Tibial artery (tissue), 4 donors: ENCODE measurements around the gene CHEK2.

Source experiments
- DNase-seq, 2 donors: peaks; one replicate each; pipeline ENCODE4 v3.0.0-alpha.2; 2019
- H3K27ac ChIP-seq, 2 donors: fragments of 200-600 bp; sonication (generic) in 1 of 2; 1 replicate in 1 of 2; 2 replicates in 1 of 2; pipeline ENCODE4 v1.5.1; 2018 to 2019; ENCODE audit warnings: mild to moderate bottlenecking in 1 of 2
- H3K27me3 ChIP-seq, 2 donors: fragments of 200-600 bp; sonication (generic) in 1 of 2; one replicate each; pipeline versions ENCODE4 v1.5.1 to v1.6.0; 2016 to 2019
- H3K36me3 ChIP-seq, 3 donors: fragments of 200-600 bp; sonication (generic) in 2 of 3; one replicate each; pipeline ENCODE4 v1.5.1; 2016 to 2019; ENCODE audit warnings: mild to moderate bottlenecking in 2 of 3
- H3K4me1 ChIP-seq, 4 donors: fragments of 200-600 bp; sonication (generic) in 2 of 4; 1 replicate in 3 of 4; 2 replicates in 1 of 4; pipeline ENCODE4 v1.5.1; 2016 to 2019
- H3K4me3 ChIP-seq, 2 donors: fragments of 200-600 bp; sonication (generic) in 1 of 2; 1 replicate in 1 of 2; 2 replicates in 1 of 2; pipeline ENCODE4 v1.5.1; 2018 to 2019; ENCODE audit warnings: mild to moderate bottlenecking in 2 of 2
- H3K9me3 ChIP-seq, 3 donors: fragments of 200-600 bp; sonication (generic) in 1 of 3; one replicate each; pipeline ENCODE4 v1.5.1; 2016 to 2019
- CTCF ChIP-seq, 2 experiments: fragments of 200-600 bp in 1 of 2; fragments of 450-650 bp in 1 of 2; IDR thresholded peaks; one replicate each; pipeline ENCODE4 v1.5.1; 2017 to 2019; ENCODE audit warnings: antibody characterized with exemption in 2 of 2, mild to moderate bottlenecking in 1 of 2, moderate library complexity in 1 of 2
- intact Hi-C: fragments of 100-400 bp; cut with DNase I; formaldehyde crosslinking; loops from one replicate; pipeline ENCODE4 v1.15.0; 2023; ENCODE audit warnings: low total_unique reads

Gene CHEK2

GRCh38 chr22:28718044-28718443 lies 23.6 kb downstream of the CHEK2 start:
- Histone ChIP-seq H3K36me3 (no peaks in the 10 kb centered on the region), H3K27me3 (no peaks in the 10 kb centered on the region), H3K4me1 (no peaks in the 10 kb centered on the region), H3K27ac (no peak overlapping the region), H3K9me3 (no peaks in the 10 kb centered on the region), H3K4me3 (no peak overlapping the region)
- DNase-seq: no peak
- no peak for TF ChIP-seq CTCF (IDR thresholded peaks at IDR 0.05)
- intact Hi-C loops: no loop called here

- intact Hi-C loops: no loop called here
- Histone ChIP-seq H3K4me1 (peaks cover 0 to 9% (median 1%) of the 10 kb centered on the region in 4 donors), H3K27ac (no peak overlapping the region), H3K36me3 (no peaks in the 10 kb centered on the region), H3K27me3 (no peaks in the 10 kb centered on the region), H3K4me3 (no peak overlapping the region), H3K9me3 (no peaks in the 10 kb centered on the region)
- no peak for TF ChIP-seq CTCF (IDR thresholded peaks at IDR 0.05)
- no peak for DNase-seq
These were observed 24.9 kb downstream of the CHEK2 start for GRCh38 chr22:28716686-28717085.

GRCh38 chr22:28715611-28716010 lies 26.0 kb downstream of the CHEK2 start:
- H3K4me1 ChIP-seq: peaks cover 0 to 15% (median 5%) of the 10 kb centered on the region in 4 donors
- H3K27me3 ChIP-seq: no peaks in the 10 kb centered on the region
- DNase-seq: no peak
- H3K4me3 ChIP-seq: no peak overlapping the region
- no peaks in the 10 kb centered on the region for H3K9me3 ChIP-seq
- H3K27ac ChIP-seq: no peak overlapping the region
- no peaks in the 10 kb centered on the region for H3K36me3 ChIP-seq
- TF ChIP-seq CTCF (IDR thresholded peaks at IDR 0.05): no peak
- intact Hi-C loops: no loop called here

- no peaks in the 10 kb centered on the region for H3K9me3 ChIP-seq
- no peak for DNase-seq
- intact Hi-C loops: no loop called here
- TF ChIP-seq CTCF (IDR thresholded peaks at IDR 0.05): no peak
- no peak overlapping the region for H3K4me3 ChIP-seq
- no peaks in the 10 kb centered on the region for H3K27me3 ChIP-seq
- no peak overlapping the region for H3K27ac ChIP-seq
- no peaks in the 10 kb centered on the region for H3K36me3 ChIP-seq
- peaks cover 0 to 15% (median 5%) of the 10 kb centered on the region in 4 donors for H3K4me1 ChIP-seq
These were observed 27.5 kb downstream of the CHEK2 start for GRCh38 chr22:28714043-28714628.

- Histone ChIP-seq H3K4me3 (peak overlapping the region; percentile 18 to 33), H3K27me3 (no peaks in the 10 kb centered on the region), H3K27ac (peak overlapping the region; percentile 8 to 50), H3K9me3 (no peaks in the 10 kb centered on the region), H3K36me3 (no peaks in the 10 kb centered on the region), H3K4me1 (peaks cover 0 to 15% (median 5%) of the 10 kb centered on the region in 4 donors)
- no peak for TF ChIP-seq CTCF (IDR thresholded peaks at IDR 0.05)
- peak in 1 of 2 donors; percentile 22 for DNase-seq
- intact Hi-C loops: no loop called here
These were observed 29.5 kb downstream of the CHEK2 start for GRCh38 chr22:28711820-28712777.
